GM21723 (cell line): ENCODE measurements around the gene E2F2.

Experiments
- ATAC-seq: cut with Tn5 transposase; IDR thresholded peaks from one replicate; pipeline ENCODE4 v1.9.1; 2021; ENCODE audit warnings: mild to moderate bottlenecking, moderate library complexity; ENCODE audit not compliant: unreplicated experiment

E2F2 gene

GRCh38 chr1:23563003-23563402 lies 32.0 kb upstream of the E2F2 start:
- ATAC-seq: no peak

- ATAC-seq: no peak
Measured at GRCh38 chr1:23562137-23562876, 31.3 kb upstream of the E2F2 start.

GRCh38 chr1:23561813-23562100 lies 30.7 kb upstream of the E2F2 start:
- no peak for ATAC-seq

- no peak for ATAC-seq
Measured at GRCh38 chr1:23561076-23561812, 30.2 kb upstream of the E2F2 start.

- no peak for ATAC-seq
Measured at GRCh38 chr1:23559985-23560741, 29.1 kb upstream of the E2F2 start.

GRCh38 chr1:23559136-23559984 lies 28.3 kb upstream of the E2F2 start, which contains the start of gene ID3:
TSS of gene ID3 (minus strand) at chr1:23559501. CDS start at chr1:23559426, 75 bp downstream.
- peak; percentile 62 for ATAC-seq

- no peak for ATAC-seq
Measured at GRCh38 chr1:23558872-23559135, 27.8 kb upstream of the E2F2 start.

- no peak for ATAC-seq
Measured at GRCh38 chr1:23558140-23558871, 27.3 kb upstream of the E2F2 start.

GRCh38 chr1:23557471-23558124 lies 26.6 kb upstream of the E2F2 start:
- no peak for ATAC-seq

- no peak for ATAC-seq
Measured at GRCh38 chr1:23556635-23557470, 25.8 kb upstream of the E2F2 start.

- no peak for ATAC-seq
Measured at GRCh38 chr1:23555986-23556634, 25.1 kb upstream of the E2F2 start.

GRCh38 chr1:23555270-23555985 lies 24.4 kb upstream of the E2F2 start:
- ATAC-seq: no peak

GRCh38 chr1:23554481-23555269 lies 23.6 kb upstream of the E2F2 start:
- ATAC-seq: peak; percentile 53

GRCh38 chr1:23554127-23554480 lies 23.1 kb upstream of the E2F2 start:
- no peak for ATAC-seq

- no peak for ATAC-seq
Measured at GRCh38 chr1:23553231-23554126, 22.4 kb upstream of the E2F2 start.

- ATAC-seq: no peak
Measured at GRCh38 chr1:23551849-23552248, 20.8 kb upstream of the E2F2 start.
